Muscle of arm (tissue), 12 donors: ENCODE data around the gene SSRP1. TPM values are rescaled to one million over a fixed set of nuclear protein-coding genes. Genes with fewer than 3 reads are reported as not detected.

Experiments used
- polyA plus RNA-seq, 12 donors: library from polyadenylated mRNA; unstranded; fragments of 120-200 nt; gene quantifications; one replicate each; pipeline ENCODE4 v1.2.1, GENCODE V29; 2013; ENCODE audit not compliant: insufficient read length in 12 of 12

Gene SSRP1
- polyA plus RNA-seq, 12 donors: 75.2 to 157 (median 94.7) TPM; not detected in 1

Other genes starting within 250 kb of the SSRP1 start
- 1 to 10 TPM in 11 of 12 donors, not detected in 1; 1.1 to 6.8 (median 1.6) TPM for gene LRRC55, start 153.9 kb downstream of the SSRP1 start, polyA plus RNA-seq
- gene APLNR, start 98.6 kb downstream of the SSRP1 start, polyA plus RNA-seq: 100 to 1,000 TPM in 1 of 12 donors, 10 to 100 TPM in 10, not detected in 1; 79.1 to 106 (median 89.6) TPM
- gene TNKS1BP1, start 10.9 kb downstream of the SSRP1 start, polyA plus RNA-seq: 100 to 1,000 TPM in 9 of 12 donors, 10 to 100 TPM in 2, not detected in 1; 84.0 to 149 (median 111) TPM
- 1 to 10 TPM in 10 of 12 donors, not detected in 2; 1.6 to 5.6 (median 4.1) TPM for gene P2RX3, start 2.5 kb upstream of the SSRP1 start, polyA plus RNA-seq
- gene PRG3, start 45.3 kb upstream of the SSRP1 start, polyA plus RNA-seq: 1 to 10 TPM in 1 of 12 donors, under 1 TPM in 5, not detected in 6; 0.28 to 5.8 (median 0.49) TPM
- 10 to 100 TPM in 1 of 12 donors, 1 to 10 TPM in 3, under 1 TPM in 6, not detected in 2; 0.17 to 11.9 (median 0.43) TPM for gene PRG2, start 54.8 kb upstream of the SSRP1 start, polyA plus RNA-seq
- gene SLC43A3, start 91.2 kb upstream of the SSRP1 start, polyA plus RNA-seq: 10 to 100 TPM in 11 of 12 donors, not detected in 1; 24.6 to 45.1 (median 28.1) TPM
- 10 to 100 TPM in 10 of 12 donors, 1 to 10 TPM in 1, not detected in 1; 9.0 to 43.3 (median 24.2) TPM for gene RTN4RL2, start 124.6 kb upstream of the SSRP1 start, polyA plus RNA-seq
- 10 to 100 TPM in 6 of 12 donors, 1 to 10 TPM in 5, not detected in 1; 6.7 to 27.7 (median 11.8) TPM for gene SLC43A1, start 179.8 kb upstream of the SSRP1 start, polyA plus RNA-seq
- gene TIMM10, start 194.9 kb upstream of the SSRP1 start, polyA plus RNA-seq: 10 to 100 TPM in 11 of 12 donors, not detected in 1; 25.3 to 71.9 (median 38.1) TPM
- gene SMTNL1, start 201.7 kb upstream of the SSRP1 start, polyA plus RNA-seq: 100 to 1,000 TPM in 11 of 12 donors, 10 to 100 TPM in 1; 63.6 to 366 (median 189) TPM
- 10 to 100 TPM in 11 of 12 donors, not detected in 1; 18.6 to 30.6 (median 24.4) TPM for gene UBE2L6, start 231.8 kb upstream of the SSRP1 start, polyA plus RNA-seq